GM10847 (cell line): Measurements from ENCODE around the gene SAMD10.

Experiments
- POLR2A ChIP-seq: IDR thresholded peaks from 2 replicates; pipeline ENCODE4 v1.6.1; 2011; ENCODE audit not compliant: insufficient read length; ENCODE audit errors: extremely low read depth

Gene SAMD10

DNA sequence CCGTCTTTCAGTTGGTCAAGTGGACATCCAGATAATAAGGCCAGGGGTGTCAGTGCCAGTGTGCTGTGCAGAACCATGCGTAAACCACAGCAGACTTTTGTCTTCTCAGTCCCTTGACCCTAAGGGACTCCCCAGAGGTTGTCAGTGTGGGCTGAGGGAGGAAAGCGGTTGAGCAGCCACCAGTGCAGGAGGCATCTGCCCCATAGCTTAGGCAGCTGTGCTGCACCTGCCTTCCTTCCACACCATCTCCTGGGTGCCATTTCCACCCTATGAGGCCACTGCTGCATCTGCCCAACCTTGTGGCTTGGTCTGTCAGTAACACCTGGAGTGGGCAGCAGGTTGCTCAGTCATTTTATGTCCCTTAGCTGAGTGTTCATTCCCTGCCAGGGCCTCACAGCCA, 27.5 kb upstream of the SAMD10 start:
- TF ChIP-seq POLR2A, result no peak

DNA sequence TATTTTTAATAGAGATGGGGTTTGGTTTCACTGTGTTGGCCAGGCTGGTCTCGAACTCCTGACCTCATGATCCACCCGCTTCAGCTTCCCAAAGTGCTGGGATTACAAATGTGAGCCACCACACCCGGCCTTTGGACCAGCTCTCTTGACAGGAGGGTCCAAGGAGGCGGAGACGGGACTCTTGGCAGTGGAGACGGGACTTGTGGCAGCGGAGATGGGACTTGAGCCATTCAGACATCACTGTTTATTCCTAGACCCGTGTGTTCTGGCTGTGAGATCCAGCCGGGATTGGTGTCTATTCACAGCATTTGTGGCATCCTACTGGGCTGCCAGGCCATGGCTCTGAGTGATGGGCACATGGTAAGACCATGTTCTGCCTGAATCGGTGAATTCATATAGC, 27.0 kb upstream of the SAMD10 start:
- TF ChIP-seq POLR2A, result no peak

DNA sequence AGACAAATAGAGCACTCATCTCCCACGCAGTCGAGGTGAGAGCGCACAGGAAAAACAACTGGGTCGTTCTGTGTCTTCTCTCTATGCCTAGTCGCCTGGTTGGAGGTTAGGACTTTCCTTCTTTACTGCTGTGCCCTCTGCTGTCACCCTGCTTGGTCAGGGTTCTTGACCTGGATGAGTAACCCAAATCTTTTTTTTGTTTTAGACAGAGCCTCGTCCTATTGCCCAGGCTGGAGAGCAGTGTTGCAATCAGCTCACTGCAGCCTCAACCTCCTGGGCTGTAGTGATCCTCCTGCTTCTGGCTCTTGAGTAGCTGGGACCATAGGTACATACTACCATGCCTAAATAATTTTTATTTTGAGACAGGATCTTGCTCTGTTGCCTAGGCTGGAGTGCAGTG, 26.0 kb upstream of the SAMD10 start:
- no peak for TF ChIP-seq POLR2A

DNA sequence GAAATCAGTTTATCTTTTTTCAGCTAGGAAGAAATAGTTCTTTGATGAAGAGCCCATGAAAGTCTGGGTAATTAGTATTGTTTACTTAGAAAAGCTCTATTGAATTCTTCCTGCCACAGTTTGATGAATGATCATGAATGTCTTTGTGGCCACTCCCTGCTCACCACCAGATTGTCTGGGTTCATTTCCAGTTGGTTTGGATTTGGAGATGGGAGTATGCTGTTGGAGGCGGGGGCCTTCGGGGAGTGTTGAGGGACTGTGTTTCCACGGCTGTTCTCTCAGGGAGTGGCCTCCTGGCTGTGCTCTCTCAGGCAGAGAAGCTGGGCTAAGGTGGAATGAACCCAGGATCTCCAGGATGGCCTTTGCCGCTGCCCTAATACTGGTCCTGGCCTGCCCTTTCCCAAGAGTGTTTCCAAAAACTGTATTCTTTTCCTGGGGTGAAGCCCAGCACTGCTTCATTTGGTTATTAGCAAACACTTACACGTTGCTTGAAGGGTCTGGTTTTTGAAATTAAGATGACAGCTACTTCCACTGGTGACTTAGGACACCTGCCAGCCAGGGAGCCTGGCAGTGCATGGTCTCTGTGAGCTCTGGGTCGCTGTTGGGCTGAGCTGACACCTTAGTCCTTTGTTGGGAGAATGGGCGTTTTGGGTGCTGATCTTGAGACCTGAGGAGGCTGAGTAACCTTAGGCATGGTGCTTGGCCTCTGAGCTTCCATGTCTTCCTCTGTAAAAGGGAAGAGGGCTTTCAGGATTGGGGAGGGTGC, 24.7 kb upstream of the SAMD10 start:
- no peak for TF ChIP-seq POLR2A

DNA sequence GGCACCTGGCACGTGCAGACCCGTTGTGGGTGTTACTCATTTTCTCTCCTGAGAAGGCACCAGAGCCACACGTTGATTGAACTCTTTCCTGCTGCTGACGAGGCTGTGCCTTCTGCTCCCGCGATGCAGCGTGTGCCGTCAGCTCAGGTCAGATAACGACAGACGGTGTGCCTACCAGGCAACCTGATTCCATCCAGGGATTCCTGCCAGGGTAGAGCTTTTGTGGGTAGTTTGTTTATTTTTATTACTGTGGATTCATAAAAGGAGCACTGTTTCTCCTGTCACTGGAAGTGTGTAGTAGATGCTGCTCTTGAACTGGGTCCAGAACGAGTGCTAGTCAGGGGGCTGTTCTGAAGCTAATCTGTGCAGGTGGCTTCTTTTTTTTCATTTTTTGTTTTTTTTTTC, 22.2 kb upstream of the SAMD10 start:
- no peak for TF ChIP-seq POLR2A

DNA sequence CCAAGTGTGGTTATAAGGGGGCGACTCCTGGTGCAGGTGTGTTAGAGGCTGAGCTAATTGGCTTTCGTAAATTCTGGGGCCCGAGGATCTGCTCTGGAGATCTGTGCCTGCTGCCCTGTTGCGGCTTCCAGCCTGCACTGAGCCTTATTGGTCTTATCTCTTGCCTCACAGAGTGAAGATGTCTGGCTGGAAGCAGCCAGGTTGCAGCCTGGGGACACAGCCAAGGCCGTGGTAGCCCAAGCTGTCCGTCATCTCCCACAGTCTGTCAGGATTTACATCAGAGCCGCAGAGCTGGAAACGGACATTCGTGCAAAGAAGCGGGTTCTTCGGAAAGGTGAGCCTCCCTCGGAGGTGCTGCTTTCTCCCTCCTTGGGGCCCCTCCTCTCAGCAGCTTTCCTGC, 21.5 kb upstream of the SAMD10 start:
- no peak for TF ChIP-seq POLR2A

DNA sequence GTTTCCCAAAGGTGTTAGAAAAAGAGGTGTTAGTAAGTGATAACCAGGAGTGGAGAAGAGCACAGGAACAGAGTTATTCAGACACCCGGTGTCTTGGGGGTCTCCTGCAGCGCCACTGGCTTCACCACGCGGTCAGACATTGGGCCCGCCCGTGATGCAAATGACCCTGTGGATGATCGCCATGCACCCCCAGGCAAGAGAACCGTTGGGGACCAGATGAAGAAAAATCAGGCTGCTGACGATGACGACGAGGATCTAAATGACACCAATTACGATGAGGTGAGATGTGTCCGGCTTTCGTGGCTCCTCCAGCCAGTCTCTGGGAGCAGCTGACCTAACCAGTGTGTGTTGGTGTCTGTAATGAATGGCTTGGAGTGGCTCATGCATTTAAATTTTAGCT, 3.5 kb upstream of the SAMD10 start:
- no peak for TF ChIP-seq POLR2A

DNA sequence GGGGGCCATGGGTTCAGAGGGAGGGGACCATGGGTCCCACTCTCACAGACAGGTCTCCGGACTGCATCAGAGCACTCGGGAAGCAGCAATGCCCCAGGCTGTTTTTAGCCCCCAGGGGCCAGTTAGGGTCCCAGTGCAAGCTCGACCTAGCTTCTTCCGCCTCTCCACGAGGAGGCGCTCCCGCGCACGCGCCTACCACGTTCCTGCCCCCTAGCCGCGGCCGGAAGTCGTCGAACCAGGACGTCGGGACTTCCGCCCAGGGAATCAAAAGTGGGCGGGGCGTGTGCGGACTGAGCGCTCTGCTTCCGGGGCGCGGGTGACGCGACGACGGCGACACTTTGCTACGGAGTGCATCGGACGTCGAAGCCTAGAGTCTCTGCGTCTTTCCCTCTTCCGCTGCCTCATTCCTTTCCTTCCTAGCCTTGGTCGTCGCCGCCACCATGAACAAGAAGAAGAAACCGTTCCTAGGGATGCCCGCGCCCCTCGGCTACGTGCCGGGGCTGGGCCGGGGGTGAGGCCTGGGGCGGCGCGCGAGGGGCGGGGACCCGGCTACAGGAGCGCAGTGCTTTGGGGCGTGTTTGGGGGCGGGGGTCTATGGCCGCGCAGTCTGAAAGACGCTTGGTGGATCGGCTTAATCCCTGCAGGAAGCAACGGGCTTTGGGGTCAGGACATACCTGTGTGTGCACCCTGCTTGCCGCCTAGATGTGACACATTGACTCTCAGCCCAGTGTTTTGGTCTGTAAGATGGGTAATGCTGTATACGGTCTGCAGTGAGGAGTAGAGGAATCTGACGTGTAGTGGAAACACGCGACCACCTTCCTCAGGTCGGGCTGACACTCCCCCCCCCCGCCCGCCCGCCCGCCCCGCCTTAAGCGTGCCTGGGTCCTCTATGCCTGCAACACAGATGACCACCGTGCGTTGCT, 1.6 kb upstream of the SAMD10 start, which contains the start of gene PRPF6:
Gene PRPF6 (plus strand): TSS at position 327 of the 923 bp plus-strand sequence. CDS start 114 bp downstream, at position 441.
- TF ChIP-seq POLR2A, result peak; percentile 61

DNA sequence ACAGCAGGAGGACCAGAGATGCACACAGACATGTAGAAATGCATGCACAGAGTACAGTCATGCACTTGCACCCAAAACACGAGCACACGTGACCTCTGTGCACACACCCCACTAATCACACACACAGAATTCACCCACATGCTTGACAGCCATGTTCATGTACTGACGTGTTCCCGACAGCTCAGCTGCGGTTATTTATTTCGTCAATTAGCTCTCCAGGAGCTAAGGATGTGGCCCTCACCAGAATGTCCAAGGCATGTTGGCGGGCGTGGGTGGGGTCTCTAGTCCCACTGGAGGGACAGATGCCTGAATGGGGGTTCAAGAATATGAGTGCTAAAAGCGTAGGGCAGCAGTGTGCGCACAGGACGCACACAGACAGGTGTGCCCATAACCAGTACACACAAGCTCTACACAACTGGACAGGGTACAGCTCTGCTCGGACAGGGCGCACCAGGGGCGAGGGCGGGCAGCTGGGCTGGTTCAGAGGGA, 919 bp upstream of the SAMD10 start:
- TF ChIP-seq POLR2A, result no peak

DNA sequence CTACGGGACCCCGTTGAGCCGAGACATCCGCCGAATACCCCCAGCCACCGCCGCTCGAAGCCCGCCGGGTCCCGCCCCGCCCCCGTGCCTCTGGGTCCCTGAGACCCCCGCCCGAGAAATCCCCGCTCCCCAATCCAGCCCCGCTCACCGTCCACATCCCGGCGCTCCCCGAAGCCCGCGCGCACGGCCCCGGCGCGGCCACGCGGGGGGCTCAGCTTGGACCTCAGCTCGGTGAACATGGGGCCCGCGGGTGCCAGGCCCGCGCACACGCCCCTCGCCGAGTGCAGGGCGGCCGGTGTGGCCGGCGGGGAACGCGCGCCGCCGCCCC, 249 bp downstream of the SAMD10 start:
- no peak for TF ChIP-seq POLR2A

DNA sequence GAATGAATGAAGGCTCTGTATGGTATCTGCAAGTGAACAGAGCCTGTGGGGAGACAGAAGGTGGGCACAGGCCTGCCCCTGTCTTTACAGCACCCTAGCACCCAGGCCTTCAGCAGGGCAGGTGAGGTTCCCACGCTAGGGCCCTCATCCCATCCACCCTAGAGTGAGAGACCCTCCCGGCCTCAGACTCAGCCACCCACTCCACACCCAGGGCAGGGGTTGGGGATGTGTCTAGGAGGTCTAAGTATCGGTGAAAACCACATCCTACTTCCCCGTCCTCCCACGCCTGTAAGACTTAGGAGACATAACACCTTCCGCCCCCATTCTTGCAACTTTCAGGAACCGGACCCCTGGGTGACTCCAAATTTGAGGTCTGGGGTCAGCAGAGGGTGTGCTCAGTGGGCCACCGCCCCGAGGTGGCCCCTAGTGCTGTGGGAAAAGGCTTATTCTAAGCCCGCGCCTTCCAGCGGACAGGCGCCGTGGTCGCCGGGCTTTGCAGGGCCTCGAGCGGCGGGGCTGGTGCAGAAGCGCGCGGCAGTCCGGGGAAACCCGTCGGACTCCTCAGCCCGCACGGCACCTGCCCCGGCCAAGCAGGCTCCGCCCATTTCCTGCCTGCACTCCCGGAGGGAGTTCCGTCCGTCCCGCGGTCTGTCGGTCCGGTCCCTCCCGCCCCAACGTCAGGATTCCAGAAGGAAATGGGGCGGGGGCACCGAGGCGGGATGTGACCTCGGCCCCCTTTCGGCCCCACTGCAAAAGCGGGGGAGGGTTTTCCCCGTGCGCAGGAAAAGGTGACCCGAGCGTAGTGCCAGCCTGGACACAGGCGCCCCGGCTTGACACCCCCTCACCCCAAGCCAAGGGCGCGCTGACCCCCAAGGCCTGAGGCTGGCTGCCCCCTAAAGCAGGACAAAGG, 868 bp downstream of the SAMD10 start:
- TF ChIP-seq POLR2A, result peak; percentile 23

DNA sequence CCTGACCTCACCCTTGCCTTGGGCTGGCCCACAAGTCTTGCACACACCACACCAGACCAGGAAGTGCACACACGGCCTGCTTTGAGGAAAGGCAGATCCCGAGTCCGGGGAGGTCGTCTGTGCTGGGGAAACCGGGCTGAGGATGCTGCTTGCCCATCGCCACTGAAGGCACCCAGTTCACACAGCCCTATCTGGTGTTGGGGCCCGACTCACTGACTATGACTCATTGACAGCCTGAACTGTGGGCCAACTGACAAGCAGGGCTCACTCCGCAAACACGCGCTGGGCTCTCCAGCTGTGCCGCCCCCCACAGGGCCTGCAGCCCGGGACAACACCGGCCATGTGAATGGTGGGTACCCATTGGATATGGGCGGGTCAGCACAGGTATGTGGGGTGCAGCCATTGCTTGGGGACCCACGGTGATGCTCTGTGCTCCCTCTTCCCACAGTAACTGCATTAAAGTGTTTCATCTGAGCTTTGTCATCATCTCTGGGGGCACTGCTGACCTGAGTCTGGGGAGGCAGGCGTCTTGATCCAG, 1.6 kb downstream of the SAMD10 start:
- TF ChIP-seq POLR2A, result no peak

DNA sequence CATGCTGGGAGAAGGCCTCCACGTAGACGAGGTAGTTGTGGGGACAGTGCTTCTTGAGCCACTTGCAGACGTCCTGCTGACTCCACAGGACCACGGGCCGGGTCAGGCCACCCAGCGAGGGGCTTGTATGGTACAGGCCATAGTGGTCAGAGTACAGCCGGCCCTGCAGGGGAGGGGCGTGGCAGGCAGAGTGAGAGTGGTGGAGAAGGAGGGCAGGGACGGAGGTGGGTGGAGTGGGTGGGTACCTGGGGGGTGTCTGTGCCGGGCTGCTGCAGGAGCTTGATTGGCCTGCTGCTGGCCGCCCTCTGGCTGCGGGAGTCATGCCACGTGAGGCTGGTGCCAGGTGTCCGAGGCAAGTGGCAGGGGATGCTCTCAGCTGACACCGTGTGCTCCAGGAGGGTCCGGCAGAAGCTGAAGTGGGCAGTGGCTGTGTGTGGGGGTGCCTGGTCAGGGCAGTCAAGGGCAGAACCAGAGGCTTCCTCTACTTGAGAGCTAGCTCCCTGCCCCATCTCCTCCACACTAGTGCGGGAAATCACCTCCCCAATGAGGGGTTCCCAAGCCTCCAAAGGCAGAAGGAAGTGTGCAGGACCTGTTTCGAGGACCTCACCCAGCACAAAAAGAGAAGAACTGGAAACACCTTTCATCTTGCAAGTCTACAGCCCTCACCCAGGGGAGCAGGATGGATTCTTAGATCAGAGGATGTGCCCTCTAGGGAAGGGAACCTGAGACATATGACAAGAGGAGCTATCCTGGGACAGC, 2.3 kb downstream of the SAMD10 start:
- no peak for TF ChIP-seq POLR2A
